ENCODE measurements around the gene MOCS1. TPM values are rescaled to one million over a fixed set of nuclear protein-coding genes. Genes with fewer than 3 reads are reported as not detected.

MOCS1 gene
- polyA plus RNA-seq, 1 of the 3 experiments (the other 2 are of a cell fraction), result 4.2 TPM

DNA sequence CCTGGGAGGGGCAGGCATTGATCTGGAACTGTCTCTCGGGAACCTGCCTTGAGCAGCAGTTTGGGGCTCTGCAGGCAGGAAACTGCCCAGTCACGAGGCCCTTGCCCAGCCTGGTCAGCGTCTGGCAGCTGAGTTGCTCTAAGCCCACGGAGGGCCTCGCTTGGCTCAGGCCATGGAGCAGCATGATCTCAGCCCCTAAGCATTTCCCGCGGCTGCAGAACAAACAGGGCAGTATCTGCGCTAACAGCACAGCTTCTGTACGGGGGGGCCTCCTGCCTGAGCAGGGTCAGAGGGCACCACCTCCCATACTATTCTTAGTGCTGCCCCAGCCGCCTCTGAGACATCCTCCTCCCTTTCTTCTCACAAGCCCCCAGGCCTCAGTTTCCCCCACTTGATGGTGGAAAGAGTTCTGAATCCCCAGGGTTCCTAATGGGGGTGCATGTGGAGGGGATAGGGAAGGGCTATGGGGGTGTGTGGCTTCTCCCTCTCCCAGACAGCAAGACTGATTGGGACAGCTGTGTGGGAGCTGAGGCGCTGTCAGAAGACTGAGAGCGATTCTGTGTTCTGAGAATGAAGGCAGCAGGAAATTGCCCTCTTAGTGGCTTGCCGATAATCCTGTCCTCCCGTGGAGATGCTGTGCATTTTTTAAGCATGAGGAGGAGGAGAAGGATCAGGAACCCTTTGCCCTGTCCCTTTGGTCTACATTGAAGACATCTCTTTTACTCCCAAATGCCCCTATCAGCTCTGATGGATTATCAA is 46.4 kb downstream of the MOCS1 start:
- no peaks in the 10 kb centered on the region for H3K36me3 ChIP-seq (replicated peaks in 1 of 2; ENCODE audit: control insufficient read depth in 1 of 2, insufficient read depth in 2 of 2, low read length in 1 of 2)
- H3K4me3 ChIP-seq (ENCODE audit: low read depth in 2 of 2, low read length in 1 of 2), result no peak overlapping the region
- no peaks in the 10 kb centered on the region for H3K9me3 ChIP-seq
- DNase-seq, result no peak
- ChIA-PET CTCF (interaction anchor here (0.9 to 1.7 kb wide), 4 partner anchors 22 to 518 kb away, joined by 3 to 4 read pairs (median 3); no protein-coding TSS in a partner anchor), POLR2A (interaction anchor here (0.6 kb wide), 1 partner anchor 67 kb away, joined by 4 read pairs; no protein-coding TSS in a partner anchor)
- H4K20me1 ChIP-seq (ENCODE audit: insufficient read depth), result no peaks in the 10 kb centered on the region
- H3F3A ChIP-seq (replicated peaks; ENCODE audit: insufficient read depth), result no peaks in the 10 kb centered on the region
- no peaks in the 10 kb centered on the region for H3K27me3 ChIP-seq (ENCODE audit: insufficient read depth)
- H2AFZ ChIP-seq (ENCODE audit: low read depth), result peak overlapping the region; percentile 76; the same call in 1 of the 2 replicates
- no peaks in the 10 kb centered on the region for H3K79me2 ChIP-seq (ENCODE audit: insufficient read depth)
- H3K4me2 ChIP-seq, result peak overlapping the region; percentile 50; the same call in 1 of the 2 replicates
- H3K9me2 ChIP-seq, result no peaks in the 10 kb centered on the region
- H3K27ac ChIP-seq (ENCODE audit: low read depth in 2 of 2, low read length in 1 of 2), result peak overlapping the region in 1 of 2 experiments; percentile 78; a peak in 2 of 4 replicates
- WGBS (ENCODE audit: low lambda C conversion rate), result 45% methylated on average over 10 of the region's 14 CpGs
- H3K9ac ChIP-seq, result peak overlapping the region; percentile 30
- H3K4me1 ChIP-seq (ENCODE audit: control insufficient read depth in 1 of 2, insufficient read depth in 2 of 2, low read depth in 1 of 2, low read length in 1 of 2), result peaks cover 0 to 17% of the 10 kb centered on the region in 2 experiments; a peak in 2 of 4 replicates
- TF ChIP-seq, protein P1, sequence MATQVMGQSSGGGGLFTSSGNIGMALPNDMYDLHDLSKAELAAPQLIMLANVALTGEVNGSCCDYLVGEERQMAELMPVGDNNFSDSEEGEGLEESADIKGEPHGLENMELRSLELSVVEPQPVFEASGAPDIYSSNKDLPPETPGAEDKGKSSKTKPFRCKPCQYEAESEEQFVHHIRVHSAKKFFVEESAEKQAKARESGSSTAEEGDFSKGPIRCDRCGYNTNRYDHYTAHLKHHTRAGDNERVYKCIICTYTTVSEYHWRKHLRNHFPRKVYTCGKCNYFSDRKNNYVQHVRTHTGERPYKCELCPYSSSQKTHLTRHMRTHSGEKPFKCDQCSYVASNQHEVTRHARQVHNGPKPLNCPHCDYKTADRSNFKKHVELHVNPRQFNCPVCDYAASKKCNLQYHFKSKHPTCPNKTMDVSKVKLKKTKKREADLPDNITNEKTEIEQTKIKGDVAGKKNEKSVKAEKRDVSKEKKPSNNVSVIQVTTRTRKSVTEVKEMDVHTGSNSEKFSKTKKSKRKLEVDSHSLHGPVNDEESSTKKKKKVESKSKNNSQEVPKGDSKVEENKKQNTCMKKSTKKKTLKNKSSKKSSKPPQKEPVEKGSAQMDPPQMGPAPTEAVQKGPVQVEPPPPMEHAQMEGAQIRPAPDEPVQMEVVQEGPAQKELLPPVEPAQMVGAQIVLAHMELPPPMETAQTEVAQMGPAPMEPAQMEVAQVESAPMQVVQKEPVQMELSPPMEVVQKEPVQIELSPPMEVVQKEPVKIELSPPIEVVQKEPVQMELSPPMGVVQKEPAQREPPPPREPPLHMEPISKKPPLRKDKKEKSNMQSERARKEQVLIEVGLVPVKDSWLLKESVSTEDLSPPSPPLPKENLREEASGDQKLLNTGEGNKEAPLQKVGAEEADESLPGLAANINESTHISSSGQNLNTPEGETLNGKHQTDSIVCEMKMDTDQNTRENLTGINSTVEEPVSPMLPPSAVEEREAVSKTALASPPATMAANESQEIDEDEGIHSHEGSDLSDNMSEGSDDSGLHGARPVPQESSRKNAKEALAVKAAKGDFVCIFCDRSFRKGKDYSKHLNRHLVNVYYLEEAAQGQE (IDR thresholded peaks at IDR 0.05; ENCODE audit: low read depth, low read length), result no peak
- no peak for TF ChIP-seq POLR2AphosphoS5 (IDR thresholded peaks at IDR 0.05; ENCODE audit: low read depth, low read length)
- TF ChIP-seq EZH2phosphoT487 (IDR thresholded peaks at IDR 0.05; ENCODE audit: borderline replicate concordance, low read depth), result no peak
- peak; percentile 46; the same call in 1 of the 2 replicates for TF ChIP-seq FOSL2 (IDR thresholded peaks at IDR 0.05; ENCODE audit: borderline replicate concordance, low read depth)
- TF ChIP-seq TCF12 (IDR thresholded peaks at IDR 0.05), result peak; percentile 55
- TF ChIP-seq, protein P2, sequence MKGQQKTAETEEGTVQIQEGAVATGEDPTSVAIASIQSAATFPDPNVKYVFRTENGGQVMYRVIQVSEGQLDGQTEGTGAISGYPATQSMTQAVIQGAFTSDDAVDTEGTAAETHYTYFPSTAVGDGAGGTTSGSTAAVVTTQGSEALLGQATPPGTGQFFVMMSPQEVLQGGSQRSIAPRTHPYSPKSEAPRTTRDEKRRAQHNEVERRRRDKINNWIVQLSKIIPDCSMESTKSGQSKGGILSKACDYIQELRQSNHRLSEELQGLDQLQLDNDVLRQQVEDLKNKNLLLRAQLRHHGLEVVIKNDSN (IDR thresholded peaks at IDR 0.05; ENCODE audit: borderline replicate concordance, low read depth), result peak; percentile 52; the same call in 1 of the 2 replicates
- TF ChIP-seq, protein P3, sequence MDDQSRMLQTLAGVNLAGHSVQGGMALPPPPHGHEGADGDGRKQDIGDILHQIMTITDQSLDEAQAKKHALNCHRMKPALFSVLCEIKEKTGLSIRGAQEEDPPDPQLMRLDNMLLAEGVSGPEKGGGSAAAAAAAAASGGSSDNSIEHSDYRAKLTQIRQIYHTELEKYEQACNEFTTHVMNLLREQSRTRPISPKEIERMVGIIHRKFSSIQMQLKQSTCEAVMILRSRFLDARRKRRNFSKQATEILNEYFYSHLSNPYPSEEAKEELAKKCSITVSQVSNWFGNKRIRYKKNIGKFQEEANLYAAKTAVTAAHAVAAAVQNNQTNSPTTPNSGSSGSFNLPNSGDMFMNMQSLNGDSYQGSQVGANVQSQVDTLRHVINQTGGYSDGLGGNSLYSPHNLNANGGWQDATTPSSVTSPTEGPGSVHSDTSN (IDR thresholded peaks at IDR 0.05), result no peak
- no peak; the same call in 1 of the 2 replicates for TF ChIP-seq JUND (IDR thresholded peaks at IDR 0.05)
- no peak for TF ChIP-seq RFX5 (IDR thresholded peaks at IDR 0.05; ENCODE audit: low read length)
- TF ChIP-seq YY1 (IDR thresholded peaks at IDR 0.05; ENCODE audit: low read depth), result no peak
- TF ChIP-seq GATA2 (CRISPR knock-in tag; IDR thresholded peaks at IDR 0.05), result no peak
- TF ChIP-seq, protein P4, sequence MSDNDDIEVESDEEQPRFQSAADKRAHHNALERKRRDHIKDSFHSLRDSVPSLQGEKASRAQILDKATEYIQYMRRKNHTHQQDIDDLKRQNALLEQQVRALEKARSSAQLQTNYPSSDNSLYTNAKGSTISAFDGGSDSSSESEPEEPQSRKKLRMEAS (IDR thresholded peaks at IDR 0.05; ENCODE audit: low read depth), result peak; percentile 83
- TF ChIP-seq EP300 (IDR thresholded peaks at IDR 0.05; ENCODE audit: borderline replicate concordance in 1 of 2, low read depth in 1 of 2, low read length in 1 of 2), result peak in 1 of 2 experiments; percentile 52; a peak in 1 of 4 replicates
- TF ChIP-seq, protein P5, sequence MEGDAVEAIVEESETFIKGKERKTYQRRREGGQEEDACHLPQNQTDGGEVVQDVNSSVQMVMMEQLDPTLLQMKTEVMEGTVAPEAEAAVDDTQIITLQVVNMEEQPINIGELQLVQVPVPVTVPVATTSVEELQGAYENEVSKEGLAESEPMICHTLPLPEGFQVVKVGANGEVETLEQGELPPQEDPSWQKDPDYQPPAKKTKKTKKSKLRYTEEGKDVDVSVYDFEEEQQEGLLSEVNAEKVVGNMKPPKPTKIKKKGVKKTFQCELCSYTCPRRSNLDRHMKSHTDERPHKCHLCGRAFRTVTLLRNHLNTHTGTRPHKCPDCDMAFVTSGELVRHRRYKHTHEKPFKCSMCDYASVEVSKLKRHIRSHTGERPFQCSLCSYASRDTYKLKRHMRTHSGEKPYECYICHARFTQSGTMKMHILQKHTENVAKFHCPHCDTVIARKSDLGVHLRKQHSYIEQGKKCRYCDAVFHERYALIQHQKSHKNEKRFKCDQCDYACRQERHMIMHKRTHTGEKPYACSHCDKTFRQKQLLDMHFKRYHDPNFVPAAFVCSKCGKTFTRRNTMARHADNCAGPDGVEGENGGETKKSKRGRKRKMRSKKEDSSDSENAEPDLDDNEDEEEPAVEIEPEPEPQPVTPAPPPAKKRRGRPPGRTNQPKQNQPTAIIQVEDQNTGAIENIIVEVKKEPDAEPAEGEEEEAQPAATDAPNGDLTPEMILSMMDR (IDR thresholded peaks at IDR 0.05), result no peak
- peak; percentile 46; the same call in 1 of the 2 replicates for TF ChIP-seq NFIC (IDR thresholded peaks at IDR 0.05; ENCODE audit: borderline replicate concordance)
- TF ChIP-seq TEAD4 (IDR thresholded peaks at IDR 0.05; ENCODE audit: borderline replicate concordance, insufficient read depth), result 0 out of 2 replicates have a peak, but pooled peaks have one; percentile 21

All from SK-N-SH (cell line).